Upper lobe of left lung (tissue), 4 donors: ENCODE measurements around the gene TRAPPC6A.

Source experiments
- CTCF ChIP-seq, 6 experiments: fragments of 450-650 bp in 4 of 6; fragments of 200-600 bp in 2 of 6; sonication (generic) in 2 of 6; IDR thresholded peaks; one replicate each; pipeline ENCODE4 v1.5.1; 2016 to 2019; ENCODE audit warnings: antibody characterized with exemption in 6 of 6
- POLR2A ChIP-seq, 4 donors: fragments of 450-650 bp; IDR thresholded peaks; one replicate each; pipeline ENCODE4 v1.5.1; 2016 to 2017; ENCODE audit warnings: antibody characterized with exemption in 4 of 4, mild to moderate bottlenecking in 2 of 4

GRCh38 chr19:45217193-45217956 is 39.3 kb upstream of the TRAPPC6A start:
- TF ChIP-seq CTCF (IDR thresholded peaks at IDR 0.05) (no peak), POLR2A (IDR thresholded peaks at IDR 0.05) (no peak)
